H1 (cell line): ENCODE data around the gene ARHGEF18. TPM values are rescaled to one million over a fixed set of nuclear protein-coding genes. Genes with fewer than 3 reads are reported as not detected.

ENCODE experiments used
- CBX8 ChIP-seq: fragments of 300-800, 300-1000 bp; sonication (generic); IDR thresholded peaks from 2 replicates; pipeline ENCODE4 v1.7.1; 2016; ENCODE audit warnings: low read depth, low read length, borderline replicate concordance
- CHD7 ChIP-seq: fragments of 300-600 bp; sonication (generic); IDR thresholded peaks from 2 replicates; pipeline ENCODE4 v1.7.1; 2012; ENCODE audit warnings: low read length, moderate library complexity, mild to moderate bottlenecking, inconsistent platforms; ENCODE audit not compliant: insufficient replicate concordance
- polyA plus RNA-seq, 7 experiments: library from polyadenylated mRNA; depleted of rRNA in 3 of 7; stranded (reverse) in 5 of 7; unstranded in 2 of 7; fragments of >200 nt in 5 of 7; fragments of 200-250 nt in 2 of 7; gene quantifications; 1 replicate in 5 of 7; 2 replicates in 1 of 7; 4 replicates in 1 of 7; pipeline versions ENCODE4 v1.2.1 to v1.2.3, GENCODE V29; 2011 to 2013; ENCODE audit warnings: missing spikeins in 2 of 7, mixed read lengths in 2 of 7
- total RNA-seq: library from RNA; stranded (reverse); fragmentation: NEBNext Ultra II Directional; extraction: Animal tissue kit (Norgen Biotek cat#: 25700); gene quantifications from 2 replicates; pipeline ENCODE4 v1.2.1, GENCODE V29; 2021

ARHGEF18 gene
- total and polyA plus RNA-seq, 2 of the 8 experiments (the other 6 are each of a cell fraction or from before 2014, with no cell fraction given): 12.2 to 35.9 TPM

GRCh38 chr19:7304200-7304599 lies 44.5 kb upstream of the ARHGEF18 start (continued):
- no peak for TF ChIP-seq CHD7
- TF ChIP-seq CBX8: no peak
